Measurements from ENCODE around the gene RNF26.

DNA sequence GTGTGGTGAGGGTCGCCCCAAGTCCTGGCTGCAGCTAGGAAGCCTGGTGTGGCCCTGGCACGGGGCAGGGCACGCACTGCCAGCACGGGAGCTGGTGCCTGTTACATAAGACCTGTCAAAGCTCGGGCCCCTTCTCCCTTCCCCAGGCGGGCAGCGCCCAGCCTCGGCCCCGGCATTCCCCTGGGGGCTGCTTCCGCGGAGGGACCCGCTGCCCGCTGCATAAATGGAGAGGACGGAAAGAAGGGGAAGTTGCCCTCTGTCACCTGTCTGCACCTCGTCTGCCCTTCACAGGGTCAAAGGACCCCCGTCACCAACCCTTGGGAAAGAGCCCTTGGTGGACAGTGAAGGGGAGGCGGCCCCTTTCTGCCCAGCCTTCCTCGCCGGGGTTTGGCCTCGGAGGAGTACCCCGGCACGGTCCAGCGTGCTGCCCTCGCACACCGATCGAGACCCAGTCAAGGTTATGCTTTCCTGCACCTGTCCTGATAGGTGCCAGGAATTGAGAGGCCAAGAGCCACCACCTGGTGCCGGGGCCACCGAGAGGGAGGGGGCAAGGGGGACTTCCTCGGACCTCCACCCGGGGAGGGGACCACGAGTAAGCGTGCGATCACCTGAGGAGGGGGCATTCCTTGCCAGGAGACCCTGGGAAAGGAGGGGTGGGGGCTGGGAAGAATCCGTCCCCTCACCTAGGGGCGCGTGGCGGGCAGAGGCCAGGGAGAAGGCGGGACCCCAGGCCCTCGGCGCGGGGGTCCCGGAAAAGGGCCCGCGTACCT lies 28.9 kb downstream of the RNF26 start:
- no peak for TF ChIP-seq EZH2 (IDR thresholded peaks at IDR 0.05; ENCODE audit: borderline replicate concordance)
- no peak for TF ChIP-seq EZH2phosphoT487 (IDR thresholded peaks at IDR 0.05; ENCODE audit: low read depth, severe bottlenecking, unreplicated experiment)
- TF ChIP-seq, protein P1, sequence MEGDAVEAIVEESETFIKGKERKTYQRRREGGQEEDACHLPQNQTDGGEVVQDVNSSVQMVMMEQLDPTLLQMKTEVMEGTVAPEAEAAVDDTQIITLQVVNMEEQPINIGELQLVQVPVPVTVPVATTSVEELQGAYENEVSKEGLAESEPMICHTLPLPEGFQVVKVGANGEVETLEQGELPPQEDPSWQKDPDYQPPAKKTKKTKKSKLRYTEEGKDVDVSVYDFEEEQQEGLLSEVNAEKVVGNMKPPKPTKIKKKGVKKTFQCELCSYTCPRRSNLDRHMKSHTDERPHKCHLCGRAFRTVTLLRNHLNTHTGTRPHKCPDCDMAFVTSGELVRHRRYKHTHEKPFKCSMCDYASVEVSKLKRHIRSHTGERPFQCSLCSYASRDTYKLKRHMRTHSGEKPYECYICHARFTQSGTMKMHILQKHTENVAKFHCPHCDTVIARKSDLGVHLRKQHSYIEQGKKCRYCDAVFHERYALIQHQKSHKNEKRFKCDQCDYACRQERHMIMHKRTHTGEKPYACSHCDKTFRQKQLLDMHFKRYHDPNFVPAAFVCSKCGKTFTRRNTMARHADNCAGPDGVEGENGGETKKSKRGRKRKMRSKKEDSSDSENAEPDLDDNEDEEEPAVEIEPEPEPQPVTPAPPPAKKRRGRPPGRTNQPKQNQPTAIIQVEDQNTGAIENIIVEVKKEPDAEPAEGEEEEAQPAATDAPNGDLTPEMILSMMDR (IDR thresholded peaks at IDR 0.05; ENCODE audit: poor library complexity) = no peak

Measured in hepatocyte (in vitro differentiated cells).